ENCODE results near the gene VSIG10L.

VSIG10L gene

DNA sequence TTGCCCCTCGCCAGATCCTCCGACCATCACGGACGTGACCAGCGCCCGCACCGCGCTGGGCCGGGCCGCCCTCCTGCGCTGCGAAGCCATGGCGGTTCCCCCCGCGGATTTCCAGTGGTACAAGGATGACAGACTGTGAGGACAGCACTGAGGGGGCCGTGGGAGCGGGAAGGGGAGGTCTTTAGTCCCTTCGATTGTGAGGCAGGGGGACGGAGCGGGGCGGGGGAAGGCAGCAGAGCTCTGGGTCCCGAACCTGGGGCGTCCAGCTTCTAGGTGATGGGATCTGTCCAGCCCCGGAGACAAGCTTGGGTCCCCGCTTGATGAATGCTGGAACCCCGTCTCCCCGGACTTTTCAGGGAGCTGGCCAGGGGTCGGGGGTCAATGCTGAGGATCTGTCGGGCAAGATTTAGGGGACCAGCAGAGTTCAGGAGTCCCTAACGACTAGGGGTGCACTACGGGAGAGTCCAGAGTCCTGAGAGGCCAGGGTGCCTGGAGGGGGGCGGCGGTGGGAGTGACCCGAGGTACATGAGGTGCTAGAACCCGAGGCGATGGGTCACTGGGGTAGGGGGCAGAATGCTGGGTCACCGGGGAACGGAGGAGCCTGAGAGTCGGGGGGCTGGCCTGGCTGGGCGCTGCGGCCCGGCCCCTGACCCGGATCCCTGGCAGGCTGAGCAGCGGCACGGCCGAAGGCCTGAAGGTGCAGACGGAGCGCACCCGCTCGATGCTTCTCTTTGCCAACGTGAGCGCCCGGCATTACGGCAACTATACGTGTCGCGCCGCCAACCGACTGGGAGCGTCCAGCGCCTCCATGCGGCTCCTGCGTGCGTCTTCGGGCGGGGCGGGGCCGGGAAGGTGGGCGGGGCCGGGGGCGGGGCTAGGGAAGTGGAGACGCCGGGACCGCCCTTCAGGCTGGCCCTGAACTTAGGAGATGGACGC lies 14.6 kb downstream of the VSIG10L start:
- H3K4me3 ChIP-seq: no peak overlapping the region
- peaks cover 8% of the 10 kb centered on the region; the same call in 1 of the 2 replicates for H3K4me1 ChIP-seq
- TF ChIP-seq Cebpa-rat (IDR thresholded peaks at IDR 0.05): no peak
- H3K9ac ChIP-seq: no peak overlapping the region
- peaks cover 25% of the 10 kb centered on the region for H3K9me3 ChIP-seq
- H3K27me3 ChIP-seq: peaks cover 35% of the 10 kb centered on the region
- no peak overlapping the region for H3K27ac ChIP-seq
- peaks cover 11% of the 10 kb centered on the region for H3K36me3 ChIP-seq
- no peaks in the 10 kb centered on the region for H4K20me1 ChIP-seq
- H3K4me2 ChIP-seq: no peak overlapping the region

DNA sequence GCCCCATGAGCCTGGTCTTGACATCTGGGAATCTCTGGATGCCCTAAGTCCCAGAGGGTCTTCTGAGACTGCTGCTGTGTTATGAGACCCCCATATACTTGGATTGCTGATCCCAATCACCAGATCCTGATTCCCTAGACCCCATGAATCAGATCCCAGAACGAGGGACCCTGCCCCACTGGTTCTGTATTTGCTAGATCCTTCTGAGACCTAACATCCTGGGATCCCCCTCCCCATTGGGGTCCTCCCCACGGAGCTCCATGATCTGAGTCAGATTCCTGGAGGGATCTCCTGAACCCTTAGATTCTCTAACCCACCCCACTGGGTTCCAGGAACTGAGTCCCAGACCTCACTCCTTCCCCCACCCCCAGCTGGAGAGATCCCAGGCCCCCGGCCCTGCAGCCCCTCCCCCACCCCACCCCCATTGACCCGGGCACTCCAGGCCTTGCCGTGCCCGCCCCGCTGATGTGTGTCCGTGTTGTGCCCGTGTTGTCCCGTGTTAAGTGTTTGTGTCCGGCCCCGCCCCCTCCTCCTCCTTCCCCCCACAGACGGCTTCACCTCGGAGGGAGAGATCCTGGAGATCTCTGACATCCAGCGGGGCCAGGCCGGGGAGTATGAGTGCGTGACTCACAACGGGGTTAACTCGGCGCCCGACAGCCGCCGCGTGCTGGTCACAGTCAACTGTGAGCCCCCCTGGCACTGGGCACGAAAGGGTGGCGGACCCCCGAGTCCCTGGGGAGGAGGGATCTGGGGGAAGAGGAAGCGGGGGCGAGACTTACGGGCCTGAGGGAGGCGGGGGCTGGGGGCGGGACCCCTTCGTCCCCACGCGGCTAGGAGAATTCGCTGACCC lies 15.5 kb downstream of the VSIG10L start:
- no peak for TF ChIP-seq Cebpa-rat (IDR thresholded peaks at IDR 0.05)
- H3K27ac ChIP-seq: no peak overlapping the region
- H3K9me3 ChIP-seq: peaks cover 21% of the 10 kb centered on the region
- peaks cover 8% of the 10 kb centered on the region; the same call in 1 of the 2 replicates for H3K4me1 ChIP-seq
- no peak overlapping the region for H3K4me3 ChIP-seq
- H3K27me3 ChIP-seq: peaks cover 35% of the 10 kb centered on the region
- H4K20me1 ChIP-seq: no peaks in the 10 kb centered on the region
- H3K36me3 ChIP-seq: peaks cover 11% of the 10 kb centered on the region
- no peak overlapping the region for H3K4me2 ChIP-seq
- no peak overlapping the region for H3K9ac ChIP-seq

DNA sequence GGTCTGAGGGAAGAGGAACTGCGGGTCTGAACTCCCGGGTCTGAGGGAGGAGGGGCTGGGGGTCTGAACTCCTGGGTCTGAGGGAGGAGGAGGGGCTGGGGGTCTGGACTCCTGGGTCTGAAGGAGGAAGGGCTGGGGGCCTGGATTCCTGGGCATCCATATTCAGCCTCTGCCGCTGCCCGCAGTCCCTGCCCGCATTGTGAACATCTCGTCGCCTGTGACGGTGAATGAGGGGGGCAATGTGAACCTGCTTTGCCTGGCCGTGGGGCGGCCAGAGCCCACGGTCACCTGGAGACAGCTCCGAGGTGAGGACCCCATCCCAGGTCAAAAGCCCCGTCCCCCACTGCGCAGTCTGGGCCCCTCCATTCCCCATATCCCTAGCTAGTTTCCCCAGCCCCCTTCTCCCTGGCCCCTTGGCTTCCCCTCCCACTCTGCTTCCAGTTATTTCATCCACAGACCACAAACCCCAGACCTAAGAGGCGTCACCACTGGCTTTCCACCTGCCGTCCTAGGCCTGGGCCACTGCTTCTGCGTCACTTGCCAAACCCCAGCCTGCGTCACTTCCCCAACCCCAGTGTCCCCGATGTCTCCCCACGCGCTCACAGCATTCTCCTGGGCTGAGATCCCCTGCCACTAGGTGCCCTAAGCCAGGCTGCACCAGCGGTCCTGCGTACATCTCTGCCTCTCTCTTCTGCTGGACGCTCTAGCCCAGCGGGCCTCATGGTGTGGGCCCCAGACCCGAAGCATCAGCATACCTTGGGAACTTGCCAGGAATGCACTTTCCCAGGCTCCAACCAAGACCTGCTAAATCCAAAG lies 16.6 kb downstream of the VSIG10L start:
- H3K4me3 ChIP-seq: no peak overlapping the region

DNA sequence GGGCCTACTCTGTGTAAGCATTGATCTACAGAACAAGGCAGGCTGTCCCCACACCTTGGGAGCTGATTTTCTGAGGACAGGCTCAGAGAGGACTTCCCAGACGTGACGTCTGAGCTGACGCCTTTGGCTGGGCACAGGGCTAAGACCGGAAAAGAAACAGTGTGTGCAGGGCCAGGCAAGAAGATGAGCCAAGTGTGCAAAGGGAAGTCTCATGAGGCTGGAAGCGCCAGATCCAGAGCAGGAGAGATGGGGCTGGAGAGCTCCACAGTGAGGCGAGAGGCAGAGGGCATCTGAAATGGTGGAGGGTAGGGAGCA lies 17.8 kb downstream of the VSIG10L start:
- no peak overlapping the region for H3K4me2 ChIP-seq
- peaks cover 32% of the 10 kb centered on the region for H3K27me3 ChIP-seq
- peaks cover 8% of the 10 kb centered on the region; the same call in 1 of the 2 replicates for H3K9me3 ChIP-seq
- H3K27ac ChIP-seq: no peak overlapping the region
- H3K9ac ChIP-seq: no peak overlapping the region
- H3K4me3 ChIP-seq: no peak overlapping the region
- peaks cover 8% of the 10 kb centered on the region; the same call in 1 of the 2 replicates for H3K4me1 ChIP-seq
- H3K36me3 ChIP-seq: no peaks in the 10 kb centered on the region
- no peak for TF ChIP-seq Cebpa-rat (IDR thresholded peaks at IDR 0.05)
- H4K20me1 ChIP-seq: peaks cover 11% of the 10 kb centered on the region; the same call in 1 of the 2 replicates

More for the DNA sequence above, 16.6 kb downstream of the VSIG10L start:
- peaks cover 1% of the 10 kb centered on the region; the same call in 1 of the 2 replicates for H3K36me3 ChIP-seq
- H3K9me3 ChIP-seq: peaks cover 10% of the 10 kb centered on the region
- peaks cover 8% of the 10 kb centered on the region; the same call in 1 of the 2 replicates for H3K4me1 ChIP-seq
- no peak overlapping the region for H3K9ac ChIP-seq
- H3K27ac ChIP-seq: no peak overlapping the region
- no peak for TF ChIP-seq Cebpa-rat (IDR thresholded peaks at IDR 0.05)
- peaks cover 1% of the 10 kb centered on the region; the same call in 1 of the 2 replicates for H4K20me1 ChIP-seq
- H3K27me3 ChIP-seq: peaks cover 35% of the 10 kb centered on the region
- no peak overlapping the region for H3K4me2 ChIP-seq

DNA sequence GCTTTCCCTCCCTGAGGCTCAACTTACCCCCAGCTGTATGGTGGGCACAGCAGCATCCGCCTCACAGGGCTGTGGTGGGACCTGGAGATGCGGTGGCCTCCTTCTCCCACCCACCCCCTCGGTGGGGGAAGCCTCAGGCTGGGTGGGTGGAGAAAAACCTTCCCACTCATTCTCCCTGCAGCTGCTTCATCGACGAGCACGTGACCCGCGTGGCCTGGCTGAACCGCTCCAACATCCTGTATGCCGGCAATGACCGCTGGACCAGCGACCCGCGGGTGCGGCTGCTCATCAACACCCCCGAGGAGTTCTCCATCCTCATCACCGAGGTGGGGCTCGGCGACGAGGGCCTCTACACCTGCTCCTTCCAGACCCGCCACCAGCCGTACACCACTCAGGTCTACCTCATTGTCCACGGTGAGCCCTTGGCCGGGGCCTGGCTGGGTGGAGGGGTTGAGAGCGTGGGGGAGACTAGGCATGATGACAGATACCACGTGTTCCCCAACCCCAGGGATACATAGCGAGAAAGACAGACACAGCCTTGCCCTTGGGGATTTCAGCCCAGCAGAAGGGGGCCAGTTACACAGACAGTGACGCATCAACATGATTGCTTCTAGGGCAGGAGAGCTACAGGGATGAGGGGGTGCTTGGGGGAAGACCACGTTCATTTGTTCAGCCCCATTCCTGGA lies 18.3 kb downstream of the VSIG10L start:
- TF ChIP-seq Cebpa-rat (IDR thresholded peaks at IDR 0.05): no peak
- H3K4me3 ChIP-seq: no peak overlapping the region
- no peaks in the 10 kb centered on the region for H3K36me3 ChIP-seq
- peaks cover 11% of the 10 kb centered on the region; the same call in 1 of the 2 replicates for H4K20me1 ChIP-seq
- peaks cover 8% of the 10 kb centered on the region; the same call in 1 of the 2 replicates for H3K9me3 ChIP-seq
- no peak overlapping the region for H3K4me2 ChIP-seq
- H3K9ac ChIP-seq: no peak overlapping the region
- peaks cover 8% of the 10 kb centered on the region; the same call in 1 of the 2 replicates for H3K4me1 ChIP-seq
- no peak overlapping the region for H3K27ac ChIP-seq
- H3K27me3 ChIP-seq: peaks cover 30% of the 10 kb centered on the region

DNA sequence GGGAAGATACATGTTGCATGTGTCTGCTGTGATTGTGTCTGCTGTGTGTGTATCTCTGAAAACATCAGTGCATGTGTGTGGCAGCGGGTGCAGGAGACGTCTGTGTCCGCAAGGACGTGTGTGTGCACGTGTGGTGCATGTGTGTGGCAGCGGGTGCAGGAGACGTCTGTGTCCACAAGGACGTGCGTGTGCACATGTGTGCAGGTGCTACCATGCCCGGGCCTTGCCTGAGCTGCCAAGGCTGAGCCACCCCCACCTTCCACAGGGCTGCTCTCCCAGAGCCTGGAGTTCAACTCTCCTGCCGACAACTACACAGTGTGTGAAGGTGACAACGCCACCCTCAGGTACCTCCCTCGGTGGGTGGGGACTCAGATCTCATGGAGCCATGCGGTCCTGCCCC lies 20.1 kb downstream of the VSIG10L start:
- no peak overlapping the region for H3K9ac ChIP-seq
- no peak overlapping the region for H3K4me3 ChIP-seq
- H4K20me1 ChIP-seq: peaks cover 11% of the 10 kb centered on the region; the same call in 1 of the 2 replicates
- H3K27me3 ChIP-seq: peaks cover 11% of the 10 kb centered on the region; the same call in 1 of the 2 replicates
- 0 out of 2 replicates have a peak, but pooled peaks cover under 1% of the 10 kb centered on the region for H3K9me3 ChIP-seq
- no peak overlapping the region for H3K27ac ChIP-seq
- H3K36me3 ChIP-seq: no peaks in the 10 kb centered on the region
- peaks cover 8% of the 10 kb centered on the region; the same call in 1 of the 2 replicates for H3K4me1 ChIP-seq
- no peak overlapping the region for H3K4me2 ChIP-seq
- TF ChIP-seq Cebpa-rat (IDR thresholded peaks at IDR 0.05): no peak

DNA sequence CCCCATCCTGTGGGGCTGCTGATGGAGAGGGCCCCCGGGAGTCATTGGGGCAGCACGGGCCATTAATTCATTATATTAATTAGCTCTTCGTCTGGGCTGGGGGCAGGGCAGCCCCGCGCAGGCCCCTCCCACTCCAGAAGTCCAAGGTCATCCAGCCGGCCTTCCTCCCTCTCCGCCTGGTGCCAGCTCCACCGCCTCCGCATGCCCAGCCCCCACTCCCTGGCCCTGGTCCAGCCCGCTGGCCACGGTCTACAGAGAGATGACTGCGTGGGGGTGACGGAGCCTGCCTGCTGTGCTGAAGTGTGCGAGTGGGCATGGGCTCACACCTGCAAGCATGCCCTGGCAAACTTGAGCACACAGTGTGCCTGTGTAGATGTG lies 21.7 kb downstream of the VSIG10L start:
- H3K4me2 ChIP-seq: no peak overlapping the region
- H3K4me1 ChIP-seq: peaks cover 8% of the 10 kb centered on the region; the same call in 1 of the 2 replicates
- no peaks in the 10 kb centered on the region for H3K27me3 ChIP-seq
- TF ChIP-seq Cebpa-rat (IDR thresholded peaks at IDR 0.05): no peak
- no peak overlapping the region for H3K27ac ChIP-seq
- H4K20me1 ChIP-seq: peaks cover 11% of the 10 kb centered on the region; the same call in 1 of the 2 replicates
- H3K9me3 ChIP-seq: no peaks in the 10 kb centered on the region
- no peak overlapping the region for H3K9ac ChIP-seq
- H3K36me3 ChIP-seq: no peaks in the 10 kb centered on the region
- no peak overlapping the region for H3K4me3 ChIP-seq

DNA sequence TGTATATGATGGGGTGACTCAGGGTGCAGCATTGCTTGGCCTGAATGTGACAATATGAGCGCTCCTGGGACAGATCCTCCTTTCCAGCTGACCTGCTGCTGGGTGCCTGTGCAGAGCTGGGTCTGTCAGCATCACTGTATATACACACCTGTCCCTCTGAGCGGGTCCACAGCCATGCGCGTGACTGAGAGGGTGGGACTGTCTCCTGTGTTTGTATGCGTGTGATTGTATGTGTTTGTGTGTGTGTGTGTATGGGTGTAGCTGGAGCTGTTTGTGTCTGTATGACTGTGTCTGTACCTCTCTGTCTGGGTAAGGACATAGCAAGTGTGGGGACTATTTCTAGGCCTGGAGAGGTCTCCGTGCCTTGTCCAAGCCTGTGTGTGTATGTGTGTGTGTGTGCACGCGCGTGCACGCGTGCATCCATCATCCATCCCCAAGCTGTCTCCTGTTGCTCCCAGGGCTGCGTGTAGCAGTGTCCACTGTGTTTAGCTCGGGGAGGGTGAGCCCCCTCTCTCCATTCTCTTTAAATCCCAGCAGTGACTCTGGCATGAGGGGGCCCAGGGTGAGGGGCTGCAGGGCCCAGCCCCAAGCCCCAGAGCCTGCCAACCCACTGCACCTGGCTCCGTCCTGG lies 22.2 kb downstream of the VSIG10L start:
- H3K4me1 ChIP-seq: peaks cover 8% of the 10 kb centered on the region; the same call in 1 of the 2 replicates
- no peaks in the 10 kb centered on the region for H3K27me3 ChIP-seq
- H3K36me3 ChIP-seq: no peaks in the 10 kb centered on the region
- H3K4me3 ChIP-seq: no peak overlapping the region
- H3K9me3 ChIP-seq: peaks cover under 1% of the 10 kb centered on the region; the same call in 1 of the 2 replicates
- H3K4me2 ChIP-seq: no peak overlapping the region
- TF ChIP-seq Cebpa-rat (IDR thresholded peaks at IDR 0.05): no peak
- H3K9ac ChIP-seq: no peak overlapping the region
- peaks cover 11% of the 10 kb centered on the region; the same call in 1 of the 2 replicates for H4K20me1 ChIP-seq
- no peak overlapping the region for H3K27ac ChIP-seq
